Gastrocnemius medialis (tissue), 4 donors: ENCODE data around the gene RBM18. TPM values are rescaled to one million over a fixed set of nuclear protein-coding genes. Genes with fewer than 3 reads are reported as not detected.
A peak's percentile ranks its signal among the peaks of the same experiment; 100 is the strongest.

ENCODE experiments used
- ATAC-seq, 2 donors: fragments of 150-250 bp; one replicate each; pipeline ENCODE4 v1.9.1; 2016
- DNase-seq, 2 donors: peaks; one replicate each; pipeline ENCODE4 v3.0.0-alpha.2; 2019
- H3K27ac ChIP-seq, 4 donors: fragments of 200-600 bp; sonication (generic); 1 replicate in 1 of 4; 2 replicates in 3 of 4; pipeline ENCODE4 v1.5.1; 2016 to 2018; ENCODE audit warnings: mild to moderate bottlenecking in 2 of 4, moderate library complexity in 1 of 4
- H3K27me3 ChIP-seq, 3 donors: fragments of 200-600 bp; sonication (generic) in 2 of 3; 1 replicate in 1 of 3; 2 replicates in 2 of 3; pipeline versions ENCODE4 v1.5.1 to v1.6.0; 2016 to 2019; ENCODE audit warnings: mild to moderate bottlenecking in 1 of 3, moderate library complexity in 1 of 3
- H3K36me3 ChIP-seq, 2 donors: fragments of 200-600 bp; sonication (generic) in 1 of 2; one replicate each; pipeline ENCODE4 v1.5.1; 2017 to 2018
- H3K4me1 ChIP-seq, 2 donors: fragments of 200-600 bp; sonication (generic) in 1 of 2; one replicate each; pipeline ENCODE4 v1.5.1; 2016 to 2017; ENCODE audit warnings: mild to moderate bottlenecking in 2 of 2
- H3K4me3 ChIP-seq, 4 donors: fragments of 200-600 bp; sonication (generic) in 3 of 4; 1 replicate in 1 of 4; 2 replicates in 3 of 4; pipeline ENCODE4 v1.5.1; 2016 to 2019; ENCODE audit warnings: mild to moderate bottlenecking in 2 of 4
- H3K9me3 ChIP-seq, 3 donors: fragments of 200-600 bp; sonication (generic) in 2 of 3; 1 replicate in 1 of 3; 2 replicates in 2 of 3; pipeline ENCODE4 v1.5.1; 2016 to 2019
- POLR2A ChIP-seq, 2 donors: fragments of 450-650 bp; IDR thresholded peaks; one replicate each; pipeline ENCODE4 v1.6.1; 2017; ENCODE audit warnings: antibody characterized with exemption in 2 of 2, mild to moderate bottlenecking in 2 of 2, moderate library complexity in 2 of 2
- in situ Hi-C, 4 donors: fragments of 200-750 bp; cut with MboI; loops; one replicate each; pipeline versions ENCODE4 v1.15.0 to v1.8.0; 2017; ENCODE audit warnings: low sequenced_read_pairs in 4 of 4
- intact Hi-C: fragments of 100-400 bp; cut with DNase I; formaldehyde crosslinking; loops from one replicate; pipeline ENCODE4 v1.15.1; 2023; ENCODE audit warnings: low total_unique reads
- total RNA-seq, 4 donors: library from RNA; depleted of rRNA; stranded (reverse); fragments of >200 nt; gene quantifications; one replicate each; pipeline versions ENCODE4 v1.1.0 to v1.2.3, GENCODE V29; 2016
- TF ChIP-seq, protein P1 (sequence below), 5 experiments: fragments of 450-650 bp in 3 of 5; fragments of 200-600 bp in 2 of 5; sonication (generic) in 2 of 5; IDR thresholded peaks in 4 of 5; conservative IDR thresholded peaks in 1 of 5; 1 replicate in 4 of 5; 2 replicates in 1 of 5; pipeline ENCODE4 v1.5.1; 2016 to 2019; ENCODE audit warnings: antibody characterized with exemption in 5 of 5, mild to moderate bottlenecking in 3 of 5, moderate library complexity in 3 of 5

Gene RBM18
- total RNA-seq, 4 donors from 2014 or later, result 10.6 to 26.6 (median 21.8) TPM

DNA sequence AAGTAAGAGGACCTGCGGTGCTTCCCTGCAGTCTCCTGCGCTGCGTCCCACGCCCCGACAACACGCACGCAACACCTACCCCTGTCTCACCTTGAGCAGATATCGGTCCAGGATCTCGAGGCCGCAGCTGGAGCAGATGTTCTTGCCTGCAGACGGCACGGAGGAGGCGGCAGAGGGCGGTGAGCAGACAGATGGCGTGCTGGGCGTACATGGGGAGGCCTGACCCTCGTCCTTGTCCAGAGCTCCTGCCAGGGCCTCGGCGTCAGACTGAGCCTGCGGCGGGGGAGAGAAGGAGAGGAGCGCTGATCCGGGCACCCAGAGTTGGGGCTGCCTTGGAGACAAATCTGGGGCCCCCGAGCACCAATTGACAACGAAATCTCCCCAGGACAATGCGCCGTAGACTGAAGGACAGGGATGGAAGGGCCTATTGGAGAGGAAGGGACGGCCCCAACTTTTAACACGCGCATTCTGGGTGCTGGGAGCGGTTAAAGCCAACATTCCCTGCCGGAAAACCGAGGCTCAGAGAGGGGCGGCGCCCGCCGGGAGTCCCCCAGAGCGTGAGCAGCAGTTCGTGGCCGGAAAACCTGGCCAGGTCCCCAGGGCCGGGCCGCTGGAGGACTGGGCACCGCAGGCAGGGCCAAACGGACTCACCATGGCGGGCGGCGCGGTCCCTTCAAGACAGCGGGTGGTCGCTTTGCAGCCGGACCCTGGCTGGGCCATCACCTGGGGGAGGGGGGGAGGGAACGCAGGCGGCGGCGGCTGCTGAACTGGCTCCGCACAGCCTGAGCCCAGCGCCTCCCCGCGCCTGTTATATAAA lies 37.7 kb downstream of the RBM18 start:
- DNase-seq, result no peak

DNA sequence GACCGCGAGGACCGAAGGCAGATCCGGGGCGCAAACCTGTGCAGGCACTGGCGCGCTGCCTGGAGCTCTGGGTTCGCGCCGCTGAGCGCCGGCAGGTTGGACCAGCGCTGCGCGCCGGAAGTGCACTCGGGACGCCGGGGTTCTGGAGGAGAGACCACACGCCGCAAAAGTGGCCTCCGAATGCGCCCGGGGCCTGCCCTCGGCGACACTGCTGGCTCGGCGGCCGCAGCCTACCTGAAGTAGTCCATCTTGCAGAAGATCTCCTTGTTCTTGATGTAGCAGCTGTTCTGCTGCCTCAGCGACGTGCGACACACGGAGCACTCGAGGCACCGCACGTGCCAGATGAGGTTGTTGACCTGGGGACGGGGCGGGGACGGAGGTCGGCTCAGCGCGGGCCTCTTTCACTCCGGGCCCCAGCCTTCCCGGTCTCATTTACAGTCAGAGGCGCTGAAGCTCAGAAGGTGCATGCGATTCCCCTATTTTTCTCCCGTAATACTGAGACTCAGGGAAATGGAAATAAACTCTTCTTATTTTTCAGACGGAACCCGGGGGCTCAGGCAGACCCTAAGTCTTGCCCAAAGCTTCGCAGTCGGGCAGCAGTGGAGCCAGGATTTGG lies 38.4 kb downstream of the RBM18 start:
- H3K36me3 ChIP-seq, result no peaks in the 10 kb centered on the region
- in situ Hi-C loops, result no loop called here
- no peak for DNase-seq
- peaks cover 67 to 80% (median 73%) of the 10 kb centered on the region in 3 donors for H3K27me3 ChIP-seq
- ATAC-seq, result no peak
- H3K4me3 ChIP-seq, result peak overlapping the region in 2 of 4 donors; percentile 3 to 49
- H3K9me3 ChIP-seq, result no peaks in the 10 kb centered on the region
- H3K27ac ChIP-seq, result no peak overlapping the region
- intact Hi-C loops, result no loop called here
- TF ChIP-seq POLR2A (IDR thresholded peaks at IDR 0.05), result no peak
- TF ChIP-seq, protein P1, sequence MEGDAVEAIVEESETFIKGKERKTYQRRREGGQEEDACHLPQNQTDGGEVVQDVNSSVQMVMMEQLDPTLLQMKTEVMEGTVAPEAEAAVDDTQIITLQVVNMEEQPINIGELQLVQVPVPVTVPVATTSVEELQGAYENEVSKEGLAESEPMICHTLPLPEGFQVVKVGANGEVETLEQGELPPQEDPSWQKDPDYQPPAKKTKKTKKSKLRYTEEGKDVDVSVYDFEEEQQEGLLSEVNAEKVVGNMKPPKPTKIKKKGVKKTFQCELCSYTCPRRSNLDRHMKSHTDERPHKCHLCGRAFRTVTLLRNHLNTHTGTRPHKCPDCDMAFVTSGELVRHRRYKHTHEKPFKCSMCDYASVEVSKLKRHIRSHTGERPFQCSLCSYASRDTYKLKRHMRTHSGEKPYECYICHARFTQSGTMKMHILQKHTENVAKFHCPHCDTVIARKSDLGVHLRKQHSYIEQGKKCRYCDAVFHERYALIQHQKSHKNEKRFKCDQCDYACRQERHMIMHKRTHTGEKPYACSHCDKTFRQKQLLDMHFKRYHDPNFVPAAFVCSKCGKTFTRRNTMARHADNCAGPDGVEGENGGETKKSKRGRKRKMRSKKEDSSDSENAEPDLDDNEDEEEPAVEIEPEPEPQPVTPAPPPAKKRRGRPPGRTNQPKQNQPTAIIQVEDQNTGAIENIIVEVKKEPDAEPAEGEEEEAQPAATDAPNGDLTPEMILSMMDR (IDR thresholded peaks at IDR 0.05 in 4 of 5, conservative IDR thresholded peaks at IDR 0.05 in 1 of 5), result no peak
- H3K4me1 ChIP-seq, result peaks cover 0 to 19% of the 10 kb centered on the region in 2 donors

More for the DNA sequence above, 37.7 kb downstream of the RBM18 start:
- in situ Hi-C loops, result no loop called here
- no peak for ATAC-seq
- H3K4me1 ChIP-seq, result peaks cover 0 to 19% of the 10 kb centered on the region in 2 donors
- H3K27ac ChIP-seq, result no peak overlapping the region
- peaks cover 60 to 73% (median 66%) of the 10 kb centered on the region in 3 donors for H3K27me3 ChIP-seq
- H3K9me3 ChIP-seq, result no peaks in the 10 kb centered on the region
- TF ChIP-seq POLR2A (IDR thresholded peaks at IDR 0.05), result no peak
- H3K4me3 ChIP-seq, result peak overlapping the region; percentile 22 to 57 (median 44)
- intact Hi-C loops, result no loop called here
- H3K36me3 ChIP-seq, result no peaks in the 10 kb centered on the region

DNA sequence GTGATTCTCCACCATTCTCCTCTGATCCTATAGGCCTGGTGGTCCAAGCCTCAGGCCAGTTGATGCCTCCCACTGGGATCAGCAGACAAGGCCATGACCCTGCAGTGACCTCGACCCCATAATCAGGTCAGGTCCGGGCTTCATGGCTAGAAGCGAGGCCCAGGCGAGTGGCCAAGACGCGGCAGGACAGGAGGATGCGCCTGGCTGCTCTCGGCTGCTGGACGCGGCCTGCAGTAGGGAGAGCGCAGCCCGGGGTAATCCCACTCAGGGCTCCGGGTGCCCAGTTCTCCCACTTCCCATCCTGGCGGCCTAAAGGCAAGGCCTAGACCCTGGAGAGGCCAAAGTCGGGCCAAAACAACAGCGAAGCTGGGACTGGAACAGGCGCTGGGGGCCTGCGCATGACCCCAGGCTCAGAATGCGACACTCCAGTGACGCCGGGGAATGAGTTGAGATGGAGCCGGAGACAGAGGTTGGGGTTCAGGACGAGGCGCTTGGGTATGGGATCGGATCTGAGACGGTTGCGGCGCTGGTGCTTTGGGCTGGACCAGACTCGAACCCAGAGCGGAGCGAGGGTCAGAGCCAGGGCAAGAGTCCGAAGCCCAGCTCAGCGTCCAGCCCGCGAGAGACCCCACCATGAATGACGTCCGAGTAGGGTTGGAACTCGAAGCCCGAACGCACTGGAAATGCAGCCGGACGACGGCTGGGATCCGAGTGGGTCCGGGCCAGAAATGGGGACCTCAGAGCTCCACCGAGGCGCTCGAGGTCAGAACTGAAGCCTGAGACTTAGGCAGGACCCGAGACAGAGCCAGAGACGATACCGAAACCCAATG lies 39.1 kb downstream of the RBM18 start:
- Histone ChIP-seq H3K4me1 (peaks cover under 1 to 19% of the 10 kb centered on the region in 2 donors), H3K9me3 (no peaks in the 10 kb centered on the region), H3K4me3 (peak overlapping the region in 2 of 4 donors; percentile 3 to 49), H3K36me3 (no peaks in the 10 kb centered on the region), H3K27ac (no peak overlapping the region), H3K27me3 (peaks cover 71 to 85% (median 74%) of the 10 kb centered on the region in 3 donors)
- TF ChIP-seq POLR2A (IDR thresholded peaks at IDR 0.05), result no peak
- TF ChIP-seq, protein P1 (IDR thresholded peaks at IDR 0.05 in 4 of 5, conservative IDR thresholded peaks at IDR 0.05 in 1 of 5), result no peak
- ATAC-seq, result no peak
- intact Hi-C loops, result no loop called here
- in situ Hi-C loops, result no loop called here
- DNase-seq, result no peak

DNA sequence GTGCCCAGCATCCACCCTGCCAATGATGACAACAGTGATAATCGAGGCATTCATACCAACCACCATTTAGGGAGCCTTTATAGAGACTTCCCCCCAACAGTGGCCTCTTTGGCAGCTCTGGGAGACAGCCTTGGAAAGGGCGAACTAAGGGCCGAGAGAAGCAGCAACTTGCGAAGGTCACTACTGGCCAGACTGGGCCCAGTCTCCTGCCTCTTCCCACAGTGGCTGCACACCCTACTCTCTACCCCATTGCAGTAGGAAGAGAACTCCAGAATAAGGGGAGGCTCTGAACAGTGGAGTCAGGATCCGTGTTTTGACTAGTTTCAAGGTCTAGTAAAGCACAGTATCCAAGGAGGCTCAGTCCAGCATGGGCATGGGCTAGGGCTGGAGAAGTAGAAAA lies 41.2 kb downstream of the RBM18 start:
- DNase-seq (no peak), ATAC-seq (no peak)
- Histone ChIP-seq H3K4me1 (peaks cover 21 to 32% of the 10 kb centered on the region in 2 donors), H3K36me3 (no peaks in the 10 kb centered on the region), H3K4me3 (no peak overlapping the region), H3K27ac (no peak overlapping the region), H3K9me3 (no peaks in the 10 kb centered on the region), H3K27me3 (peaks cover 73 to 85% (median 79%) of the 10 kb centered on the region in 3 donors)
- in situ Hi-C loops, result no loop called here
- TF ChIP-seq POLR2A (IDR thresholded peaks at IDR 0.05), result no peak
- TF ChIP-seq, protein P1 (IDR thresholded peaks at IDR 0.05 in 4 of 5, conservative IDR thresholded peaks at IDR 0.05 in 1 of 5), result no peak
- intact Hi-C loops, result no loop called here
